Stimulated activated CD8-positive, alpha-beta memory T cell treated with anti-CD3 and anti-CD28 coated beads, Interleukin-4, amount 100 ng/mL, for 4 hours (primary cell): ENCODE measurements around the gene LRRC14B.
"Not testable (repeated sequence)": the region's sequence is repeated elsewhere in the genome, so short reads cannot be mapped to it uniquely, and the experiment has no call there.

Source experiments
- DNase-seq, 2 donors: peaks; one replicate each; pipeline ENCODE4 v3.0.0-alpha.2; 2020; ENCODE audit warnings: low read depth in 2 of 2, low spot score in 1 of 2

The LRRC14B gene

DNA sequence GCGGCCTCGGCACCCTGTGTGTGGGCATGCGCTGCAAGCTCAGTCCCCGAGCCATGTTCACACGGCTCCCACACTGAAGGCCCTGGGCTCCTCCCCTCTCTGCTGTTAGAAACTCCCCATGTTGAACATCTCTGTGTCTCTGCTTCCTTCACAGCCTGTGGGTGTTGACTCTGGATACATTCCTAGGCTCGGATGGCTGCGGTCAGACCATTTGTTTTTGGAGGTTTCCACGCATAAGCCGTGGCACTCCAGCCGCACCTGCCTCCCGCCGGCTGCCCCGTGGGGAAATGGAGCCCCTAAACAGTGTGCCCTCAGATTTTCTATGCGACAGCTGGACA is 31.2 kb upstream of the LRRC14B start:
- DNase-seq: no peak

DNA sequence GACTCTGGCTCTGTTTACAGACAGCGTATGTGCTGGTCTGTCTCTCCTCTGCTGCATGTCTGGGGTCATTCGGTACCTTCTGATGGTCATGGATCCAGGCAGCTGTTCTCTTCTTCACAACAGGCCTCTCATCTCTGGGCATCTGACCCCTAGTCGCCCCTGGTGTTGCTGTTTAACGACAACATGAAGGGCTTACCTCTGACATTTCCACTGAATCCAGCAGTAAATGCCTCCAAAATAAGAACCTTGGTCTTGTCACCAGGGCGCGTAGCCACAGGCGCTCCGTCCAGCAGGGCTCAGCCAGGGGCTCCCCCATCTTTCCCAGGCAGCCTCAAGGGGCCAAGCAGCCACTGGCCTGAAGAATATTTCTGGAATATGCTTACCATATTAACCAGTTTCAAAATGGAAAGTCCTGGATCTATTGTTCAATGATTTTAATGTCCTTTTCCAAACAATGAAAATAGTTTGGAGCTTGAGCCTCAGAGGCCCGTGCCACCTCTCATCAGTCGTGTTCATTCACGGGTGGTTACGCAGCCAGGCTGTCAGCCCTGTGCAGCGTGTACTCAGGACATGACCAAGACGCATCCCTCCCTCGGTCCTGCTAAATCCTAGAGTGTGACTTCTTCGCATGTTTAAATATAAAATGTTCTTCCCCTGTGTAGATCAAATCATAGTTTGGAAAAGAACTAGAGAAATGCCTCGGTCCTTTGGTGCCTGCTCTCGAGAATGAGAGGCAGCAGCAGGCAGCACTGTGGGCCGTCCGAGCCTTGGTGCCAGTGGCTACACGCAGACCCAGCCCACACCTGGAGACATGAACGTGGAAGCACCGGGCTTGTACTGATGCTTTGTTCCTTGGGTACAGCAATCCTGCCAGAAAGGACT is 30.1 kb upstream of the LRRC14B start:
- DNase-seq: no peak

DNA sequence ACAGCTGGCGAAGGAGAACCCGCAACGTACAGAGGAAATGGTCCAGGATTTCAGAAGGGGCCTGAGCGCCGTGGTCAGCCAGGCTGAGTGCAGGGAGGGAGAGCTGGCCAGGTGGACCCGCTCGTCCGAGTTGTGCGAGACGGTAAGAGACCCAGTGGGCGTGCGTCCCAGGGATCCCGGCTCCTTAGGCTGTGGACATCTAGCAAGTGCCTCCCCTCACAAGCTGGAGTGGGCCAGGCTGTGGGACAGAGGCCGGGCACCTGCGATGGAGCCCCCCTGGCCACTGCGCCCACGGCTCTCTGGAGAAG is 29.5 kb upstream of the LRRC14B start:
- no peak for DNase-seq

DNA sequence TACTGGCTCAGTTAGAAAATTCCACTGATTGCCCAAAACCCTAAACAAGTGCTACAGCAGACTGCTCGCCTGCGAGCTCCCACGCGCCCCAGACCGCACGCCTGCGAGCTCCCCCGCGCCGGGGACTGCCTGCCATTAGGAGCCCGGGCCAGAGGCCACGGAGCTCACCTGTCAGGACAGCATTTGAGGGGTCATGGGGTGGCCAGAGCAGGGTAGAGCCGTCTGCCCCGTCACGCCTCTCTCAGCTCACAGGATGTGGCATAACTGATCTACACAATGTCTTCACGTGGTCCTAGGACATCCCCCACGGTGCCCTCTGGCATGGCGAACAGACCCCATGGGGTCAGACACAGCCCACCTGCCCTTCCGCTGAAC is 29.1 kb upstream of the LRRC14B start:
- no peak for DNase-seq

DNA sequence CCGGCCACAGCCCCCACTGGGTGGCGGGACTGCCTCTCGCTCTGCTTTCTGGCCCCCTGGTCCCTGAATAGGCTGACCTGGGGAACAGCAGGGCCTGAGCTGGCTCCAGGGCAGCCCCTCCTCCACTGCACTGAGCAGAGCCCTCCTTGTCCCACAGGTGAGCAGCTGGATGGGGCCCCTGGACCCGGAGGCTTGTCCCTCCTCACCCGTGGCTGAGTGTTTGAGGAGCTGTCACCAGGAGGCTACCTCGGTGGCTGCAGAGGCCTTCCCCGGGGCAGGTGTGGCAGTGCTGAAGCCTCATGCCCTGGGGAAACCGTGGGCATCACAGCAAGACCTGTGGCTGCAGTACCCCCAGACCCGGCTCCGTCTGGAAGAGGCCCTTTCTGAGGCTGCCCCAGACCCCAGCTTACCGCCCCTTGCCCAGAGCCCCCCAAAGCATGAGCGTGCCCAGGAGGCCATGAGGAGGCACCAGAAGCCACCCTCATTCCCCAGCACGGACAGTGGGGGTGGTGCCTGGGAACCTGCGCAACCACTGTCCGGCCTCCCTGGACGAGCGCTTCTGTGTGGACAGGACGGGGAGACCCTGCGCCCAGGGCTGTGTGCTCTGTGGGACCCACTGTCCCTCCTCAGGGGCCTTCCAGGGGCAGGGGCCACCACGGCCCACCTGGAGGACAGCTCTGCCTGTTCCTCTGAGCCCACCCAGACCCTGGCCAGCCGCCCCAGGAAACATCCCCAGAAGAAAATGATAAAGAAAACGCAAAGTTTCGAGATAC is 28.5 kb upstream of the LRRC14B start:
- no peak for DNase-seq

DNA sequence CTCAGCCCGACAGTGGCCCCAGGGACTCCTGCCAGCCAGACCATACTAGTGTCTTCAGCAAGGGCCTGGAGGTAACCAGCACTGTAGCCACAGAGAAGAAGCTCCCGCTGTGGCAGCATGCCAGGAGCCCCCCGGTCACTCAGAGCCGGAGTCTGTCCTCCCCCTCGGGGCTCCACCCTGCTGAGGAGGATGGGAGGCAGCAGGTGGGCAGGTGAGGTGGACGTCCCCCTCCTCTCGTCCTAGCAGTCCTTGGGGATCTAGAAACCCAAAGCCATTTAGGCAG is 28.0 kb upstream of the LRRC14B start:
- no peak for DNase-seq

DNA sequence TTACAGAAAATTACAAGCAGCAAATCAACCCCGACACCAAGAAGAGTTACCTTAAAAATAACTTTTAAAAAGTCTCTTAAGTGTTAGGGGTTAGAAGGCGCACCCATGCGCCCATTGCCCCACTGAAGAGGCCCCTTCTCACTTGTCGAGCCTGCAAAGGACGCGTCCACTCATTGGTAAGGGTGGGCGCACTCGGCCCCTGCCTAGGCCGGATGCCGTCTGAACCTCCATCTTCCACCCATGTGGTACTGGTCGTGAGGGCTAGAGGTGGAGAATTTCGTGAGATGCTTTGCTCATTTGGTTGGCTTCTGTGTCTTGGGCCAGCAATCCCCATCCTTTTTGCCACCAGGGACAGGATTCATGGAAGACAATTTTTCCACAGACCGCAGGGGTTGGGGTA is 27.5 kb upstream of the LRRC14B start:
- DNase-seq: no peak

DNA sequence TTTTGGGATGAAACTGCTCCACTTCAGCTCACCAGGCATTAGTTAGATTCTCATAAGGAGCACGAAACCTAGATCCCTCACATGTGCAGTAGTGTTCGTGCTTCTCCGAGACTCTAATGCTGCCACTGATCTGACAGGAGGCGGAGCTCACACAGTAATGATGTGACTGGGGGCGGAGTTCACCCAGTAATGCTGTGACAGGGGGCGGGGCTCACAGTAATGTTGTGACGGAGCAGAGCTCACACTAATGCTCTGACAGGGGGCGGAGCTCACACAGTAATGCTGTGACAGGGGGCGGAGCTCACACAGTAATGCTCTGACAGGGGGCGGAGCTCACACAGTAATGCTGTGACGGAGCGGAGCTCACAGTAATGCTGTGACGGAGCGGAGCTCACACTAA is 27.1 kb upstream of the LRRC14B start:
- DNase-seq: no peak

DNA sequence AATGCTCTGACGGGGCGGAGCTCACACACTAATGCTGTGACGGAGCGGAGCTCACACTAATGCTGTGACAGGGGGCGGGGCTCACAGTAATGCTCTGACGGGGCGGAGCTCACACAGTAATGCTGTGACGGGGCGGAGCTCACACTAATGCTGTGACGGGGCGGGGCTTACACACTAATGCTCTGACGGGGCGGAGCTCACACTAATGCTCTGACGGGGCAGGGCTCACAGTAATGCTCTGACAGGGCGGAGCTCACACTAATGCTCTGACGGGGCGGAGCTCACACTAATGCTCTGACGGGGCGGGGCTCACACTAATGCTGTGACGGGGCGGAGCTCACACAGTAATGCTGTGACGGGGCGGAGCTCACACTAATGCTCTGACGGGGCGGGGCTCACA is 26.5 kb upstream of the LRRC14B start:
- DNase-seq: not testable (repeated sequence)

DNA sequence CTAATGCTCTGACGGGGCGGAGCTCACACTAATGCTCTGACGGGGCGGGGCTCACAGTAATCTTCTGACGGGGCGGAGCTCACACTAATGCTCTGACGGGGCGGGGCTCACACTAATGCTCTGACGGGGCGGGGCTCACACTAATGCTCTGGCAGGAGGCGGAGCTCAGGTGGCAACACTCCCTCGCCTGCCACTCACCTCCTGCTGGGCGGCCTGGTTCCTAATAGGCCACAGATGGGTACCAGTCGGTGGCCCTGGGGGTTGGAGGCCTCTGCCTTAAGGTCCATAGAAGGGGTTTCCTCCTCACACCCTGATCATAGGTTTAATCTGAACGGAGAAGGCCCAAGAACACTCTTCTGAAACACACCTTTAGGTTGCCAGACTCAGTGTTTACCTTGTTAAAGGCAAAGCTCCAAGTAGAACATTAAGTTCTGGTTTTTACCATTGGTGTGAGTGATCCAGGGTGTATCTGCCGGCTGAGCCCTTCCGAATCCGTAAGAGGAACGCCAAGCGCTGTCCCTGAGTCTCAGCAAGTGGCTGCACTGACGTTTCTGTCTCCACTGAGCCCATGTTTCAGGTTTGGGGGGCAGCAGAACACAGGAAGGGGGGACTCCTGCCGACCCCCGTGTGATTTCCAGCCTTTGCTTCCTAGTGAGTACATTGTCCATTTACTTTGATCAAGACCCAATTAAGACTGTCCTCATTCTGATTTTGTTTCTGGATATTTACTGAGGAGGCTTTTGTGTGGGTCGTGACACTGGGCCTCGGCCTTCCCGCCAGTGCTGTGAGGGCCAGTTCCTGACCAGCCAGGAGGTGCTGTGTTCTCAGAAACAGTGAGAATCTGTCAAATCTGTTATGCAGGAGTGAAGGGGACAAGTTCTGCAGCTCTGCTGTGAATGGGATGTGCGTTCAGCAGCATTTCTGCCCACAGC is 24.6 kb upstream of the LRRC14B start:
- DNase-seq: no peak

DNA sequence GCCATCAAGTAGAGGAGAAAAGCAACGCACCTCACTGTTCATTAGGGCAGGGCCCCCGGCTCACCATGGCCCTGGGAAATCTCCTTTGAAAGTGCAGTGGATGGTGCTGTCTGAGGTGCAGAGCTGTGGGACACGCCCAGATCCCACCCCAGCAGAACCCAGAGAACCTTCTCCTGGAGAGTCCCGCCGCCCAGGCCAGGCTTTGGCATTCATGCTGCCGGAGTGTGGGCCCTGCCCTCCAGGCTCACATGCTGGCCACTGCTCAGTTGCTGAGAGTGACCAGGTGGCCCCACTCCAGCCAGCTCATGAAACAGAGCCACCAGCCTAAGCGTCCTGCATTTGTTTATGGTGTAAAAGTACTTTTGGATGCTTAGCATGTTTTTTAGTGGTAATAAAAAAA is 23.8 kb upstream of the LRRC14B start:
- no peak for DNase-seq

DNA sequence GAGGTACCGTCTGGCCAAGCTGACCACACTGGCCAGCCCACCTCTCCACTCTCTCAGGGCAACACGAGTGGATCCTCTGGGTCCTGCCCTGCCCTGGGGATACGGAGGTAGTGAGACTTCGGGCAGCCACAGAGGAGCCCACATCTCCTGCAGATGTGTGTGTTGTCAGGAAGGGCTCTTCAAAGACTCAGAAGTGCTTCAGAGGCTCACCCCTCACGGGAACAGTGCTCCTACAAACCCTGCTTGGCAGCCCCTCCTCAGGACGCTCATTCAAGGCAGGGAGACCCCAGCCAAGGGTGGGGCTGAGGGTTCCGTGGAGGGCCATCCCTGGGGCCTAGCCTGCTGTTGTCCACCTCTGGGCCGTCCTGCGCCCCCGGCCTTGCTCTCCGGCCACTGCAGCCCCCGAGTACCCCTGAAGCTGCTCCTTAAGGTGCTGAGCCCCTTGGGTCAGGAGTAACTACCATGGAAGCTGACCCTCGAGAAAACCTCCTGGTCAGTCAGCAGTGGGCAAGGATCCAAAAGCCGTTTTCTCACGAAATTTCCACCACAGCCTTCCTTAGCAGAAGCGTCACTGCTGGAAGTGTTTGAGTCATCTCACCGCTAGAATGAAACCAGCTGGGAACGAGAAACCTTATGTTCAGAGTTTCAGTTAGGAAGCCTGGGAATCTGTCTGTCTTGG is 23.2 kb upstream of the LRRC14B start:
- DNase-seq: no peak

DNA sequence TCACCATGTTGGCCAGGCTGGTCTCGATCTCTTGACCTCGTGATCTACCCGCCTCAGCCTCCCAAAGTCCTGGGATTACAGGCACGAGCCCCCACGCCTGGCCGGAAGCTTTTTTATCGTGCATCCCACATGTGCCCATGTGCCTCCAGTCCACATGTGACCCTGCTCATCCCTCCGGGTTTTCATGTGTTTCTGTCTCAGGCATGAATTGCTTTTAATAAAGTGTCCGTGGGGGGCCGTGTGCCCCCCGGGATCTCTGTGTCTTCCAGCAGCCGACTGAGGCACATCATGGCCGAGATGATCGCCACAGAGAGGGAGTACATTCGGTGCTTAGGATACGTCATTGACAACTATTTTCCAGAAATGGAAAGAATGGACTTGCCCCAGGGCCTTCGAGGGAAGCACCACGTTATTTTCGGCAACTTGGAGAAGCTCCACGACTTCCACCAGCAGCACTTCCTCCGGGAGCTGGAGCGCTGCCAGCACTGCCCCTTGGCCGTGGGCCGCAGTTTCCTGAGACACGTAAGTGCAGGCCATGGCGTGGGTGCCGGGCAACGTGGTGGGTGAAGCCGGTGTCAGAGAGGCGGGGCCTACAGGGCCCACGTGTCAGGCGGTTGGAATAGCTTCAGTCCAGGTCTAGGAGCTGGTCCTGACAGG is 22.1 kb upstream of the LRRC14B start:
- no peak for DNase-seq

DNA sequence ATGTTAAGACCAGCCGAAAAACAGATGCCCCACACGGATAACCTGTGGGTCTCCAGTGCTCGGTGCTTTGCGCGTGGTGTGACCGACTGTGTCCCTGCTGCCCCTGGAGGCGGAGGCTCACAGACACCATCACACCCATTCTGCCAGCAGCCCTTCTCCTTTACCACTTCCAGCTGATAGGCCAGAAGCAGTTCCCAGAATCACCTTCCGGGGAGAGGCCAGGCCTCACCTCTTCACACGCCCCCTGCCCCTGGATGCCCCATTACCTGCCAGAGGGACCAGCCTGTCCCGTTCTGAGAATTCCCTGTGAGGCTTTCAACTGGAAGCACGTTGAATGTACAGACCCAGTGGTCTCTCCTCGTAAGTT is 21.6 kb upstream of the LRRC14B start:
- no peak for DNase-seq

DNA sequence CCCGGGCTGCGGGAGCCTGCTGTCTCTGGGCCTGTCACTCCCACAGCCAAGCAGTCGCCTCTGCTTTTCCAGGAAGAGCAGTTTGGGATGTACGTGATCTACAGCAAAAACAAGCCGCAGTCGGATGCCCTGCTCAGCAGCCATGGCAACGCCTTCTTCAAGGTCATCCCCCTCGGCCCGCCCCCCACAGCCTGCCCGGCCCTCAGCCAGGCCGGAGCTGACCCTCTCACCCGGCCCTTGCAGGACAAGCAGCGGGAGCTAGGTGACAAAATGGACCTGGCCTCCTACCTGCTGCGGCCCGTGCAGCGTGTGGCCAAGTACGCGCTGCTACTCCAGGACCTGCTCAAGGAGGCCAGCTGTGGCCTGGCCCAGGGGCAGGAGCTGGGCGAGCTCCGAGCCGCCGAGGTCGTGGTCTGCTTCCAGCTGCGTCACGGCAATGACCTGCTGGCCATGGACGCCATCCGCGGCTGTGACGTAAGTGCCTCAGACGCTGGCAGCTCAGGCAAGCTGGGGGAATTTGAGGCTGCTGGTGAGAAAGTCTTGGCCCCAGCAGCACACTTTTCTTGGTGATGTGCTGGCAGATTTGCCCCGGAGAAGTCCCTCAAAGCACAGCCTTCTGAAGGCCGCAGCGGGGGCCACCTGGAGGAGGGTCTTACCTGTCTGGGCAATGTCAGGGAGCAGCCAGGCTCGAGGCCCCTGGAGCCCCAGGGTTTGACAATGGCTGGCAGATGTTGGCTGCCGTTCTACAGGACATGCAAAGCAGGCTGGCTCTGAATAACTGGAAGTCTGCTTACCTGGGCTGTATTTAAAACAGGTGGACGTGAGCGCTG is 20.1 kb upstream of the LRRC14B start:
- no peak for DNase-seq

DNA sequence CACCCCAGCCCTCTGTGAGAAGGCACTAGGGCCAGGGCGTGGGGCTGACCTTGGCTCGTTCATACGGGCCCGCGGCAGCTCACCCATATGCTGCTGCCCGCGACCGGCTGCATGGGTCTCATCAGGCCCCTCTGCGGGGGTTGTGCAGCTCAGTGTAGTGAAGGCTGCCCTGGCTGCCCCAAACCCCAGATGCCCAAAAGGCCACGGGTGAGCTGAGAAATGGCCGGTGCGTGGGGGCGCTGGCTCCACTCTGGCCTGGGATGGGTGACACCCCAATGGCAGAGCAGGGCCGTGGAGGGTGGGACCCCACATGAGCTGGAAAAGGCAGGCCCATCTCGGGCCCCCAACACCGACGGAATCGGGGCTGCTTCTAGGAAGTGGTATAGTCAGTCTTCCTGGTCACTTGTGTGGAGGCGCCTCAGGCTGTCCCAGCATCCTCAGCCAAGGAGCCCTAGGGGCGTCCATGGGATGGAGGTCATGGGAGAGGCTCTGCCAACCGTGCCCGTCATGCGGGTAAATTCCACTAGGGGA is 19.4 kb upstream of the LRRC14B start:
- DNase-seq: no peak

DNA sequence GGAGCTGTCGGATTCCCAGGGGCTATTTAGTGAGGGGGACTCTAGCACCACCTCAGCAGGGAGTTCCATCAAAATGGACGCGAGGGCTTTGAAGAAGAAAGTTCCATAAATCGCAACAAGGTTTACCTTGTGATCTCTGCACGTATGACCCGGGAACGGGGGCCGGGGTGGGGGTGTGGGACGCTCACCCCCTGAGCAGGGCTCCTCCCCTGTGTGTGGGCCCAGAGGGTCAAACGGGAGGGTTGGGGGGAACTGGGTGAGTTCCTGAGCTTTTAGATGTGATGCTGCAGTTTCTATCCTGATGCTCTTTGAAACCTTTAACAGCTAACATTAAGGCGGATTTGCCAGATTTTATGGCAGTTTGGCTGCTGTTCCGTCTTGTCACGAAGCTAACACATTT is 18.9 kb upstream of the LRRC14B start:
- DNase-seq: no peak

DNA sequence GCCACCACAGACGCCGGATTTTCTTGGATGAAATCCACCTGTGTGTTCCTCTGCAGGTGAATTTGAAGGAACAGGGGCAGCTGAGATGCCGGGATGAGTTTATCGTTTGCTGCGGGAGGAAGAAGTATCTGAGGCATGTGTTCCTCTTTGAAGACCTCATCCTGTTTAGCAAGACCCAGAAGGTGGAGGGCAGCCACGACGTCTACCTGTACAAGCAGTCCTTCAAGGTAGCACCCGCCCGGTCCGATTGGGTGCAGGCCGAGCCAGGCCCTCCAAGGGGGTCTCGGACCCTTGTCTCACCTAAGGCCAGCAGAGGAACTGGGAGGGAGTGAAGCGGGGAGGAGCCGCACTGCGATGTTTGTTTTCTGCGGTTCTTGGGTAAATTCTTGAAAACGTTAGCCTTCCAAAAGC is 18.4 kb upstream of the LRRC14B start:
- no peak for DNase-seq

DNA sequence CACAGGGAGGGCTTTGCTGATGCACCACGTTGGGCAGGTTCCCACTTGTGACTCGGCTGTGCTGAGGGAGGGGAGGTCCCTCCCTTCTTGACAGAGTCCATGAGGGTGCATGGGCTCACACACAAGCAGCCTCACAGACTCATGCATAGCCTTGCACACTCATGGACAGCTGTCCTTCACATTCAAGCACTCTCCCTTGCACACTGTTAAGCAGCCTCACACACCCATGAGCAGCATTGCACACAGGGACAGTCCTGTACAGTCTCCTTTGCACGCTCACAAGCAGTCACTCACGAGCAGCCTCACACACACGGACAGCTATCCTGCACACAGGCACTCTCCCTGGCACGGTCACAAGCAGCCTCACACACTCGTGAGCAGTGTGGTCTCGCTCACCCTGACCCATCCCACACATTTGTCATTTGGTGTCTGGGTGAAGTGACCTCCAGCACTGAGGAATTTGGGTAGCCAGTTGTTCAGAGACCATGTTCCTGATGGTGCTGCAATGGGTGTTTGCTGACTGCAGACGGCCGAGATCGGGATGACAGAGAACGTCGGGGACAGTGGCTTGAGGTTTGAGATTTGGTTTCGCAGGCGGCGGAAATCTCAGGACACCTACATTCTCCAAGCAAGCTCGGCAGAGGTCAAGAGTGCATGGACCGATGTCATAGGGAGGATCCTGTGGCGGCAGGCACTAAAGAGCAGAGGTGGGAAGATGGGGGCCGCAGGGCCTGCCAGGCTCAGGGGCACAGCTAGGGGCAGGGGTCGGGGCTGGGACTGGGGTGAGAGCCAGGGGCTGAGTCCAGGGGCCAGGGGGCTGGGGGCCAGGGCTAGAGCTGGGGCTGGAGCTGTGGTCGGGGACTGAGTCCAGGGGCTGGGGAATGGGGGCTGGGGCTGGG is 17.7 kb upstream of the LRRC14B start:
- DNase-seq: no peak
